Measurements from ENCODE around the gene HSD17B4.

Gene HSD17B4

GRCh38 chr5:119454171-119454570 lies 1.9 kb downstream of the HSD17B4 start:
- no peak overlapping the region for H3K4me3 ChIP-seq (ENCODE audit: low read depth, low read length)
- TF ChIP-seq CTCF (IDR thresholded peaks at IDR 0.05; ENCODE audit: low read depth, low read length): no peak

- no peak overlapping the region for H3K4me3 ChIP-seq (ENCODE audit: low read depth, low read length)
- TF ChIP-seq CTCF (IDR thresholded peaks at IDR 0.05; ENCODE audit: low read depth, low read length): no peak
Measured at GRCh38 chr5:119458911-119459632, 6.8 kb downstream of the HSD17B4 start.

- no peak for TF ChIP-seq CTCF (IDR thresholded peaks at IDR 0.05; ENCODE audit: low read depth, low read length)
- no peak overlapping the region for H3K4me3 ChIP-seq (ENCODE audit: low read depth, low read length)
Measured at GRCh38 chr5:119465640-119466039, 13.3 kb downstream of the HSD17B4 start.

GRCh38 chr5:119468286-119468685 lies 16.0 kb downstream of the HSD17B4 start:
- TF ChIP-seq CTCF (IDR thresholded peaks at IDR 0.05; ENCODE audit: low read depth, low read length): no peak
- H3K4me3 ChIP-seq (ENCODE audit: low read depth, low read length): no peak overlapping the region

- no peak overlapping the region for H3K4me3 ChIP-seq (ENCODE audit: low read depth, low read length)
Measured at GRCh38 chr5:119470105-119470763, 17.9 kb downstream of the HSD17B4 start.

GRCh38 chr5:119470851-119471451 lies 18.7 kb downstream of the HSD17B4 start:
- H3K4me3 ChIP-seq (ENCODE audit: low read depth, low read length): no peak overlapping the region
- TF ChIP-seq CTCF (IDR thresholded peaks at IDR 0.05; ENCODE audit: low read depth, low read length): peak; percentile 35; the same call in 1 of the 2 replicates

More at GRCh38 chr5:119470105-119470763, 17.9 kb downstream of the HSD17B4 start:
- no peak for TF ChIP-seq CTCF (IDR thresholded peaks at IDR 0.05; ENCODE audit: low read depth, low read length)

GRCh38 chr5:119473241-119473640 lies 20.9 kb downstream of the HSD17B4 start:
- no peak for TF ChIP-seq CTCF (IDR thresholded peaks at IDR 0.05; ENCODE audit: low read depth, low read length)
- no peak overlapping the region for H3K4me3 ChIP-seq (ENCODE audit: low read depth, low read length)

Measured in WI38 (cell line).